Heart right ventricle (tissue), 16 donors: ENCODE measurements around the gene NECTIN1. TPM values are rescaled to one million over a fixed set of nuclear protein-coding genes. Genes with fewer than 3 reads are reported as not detected.

ENCODE experiments used
- ATAC-seq, 8 donors: fragments of 200-7000 bp; cut with Tn5 transposase; one replicate each; pipeline ENCODE4 v1.9.1; 2020; ENCODE audit warnings: mild to moderate bottlenecking in 8 of 8, moderate library complexity in 8 of 8, moderate number of reproducible peaks in 1 of 8
- DNase-seq, 2 donors: peaks; one replicate each; pipeline ENCODE4 v3.0.0-alpha.2; 2020
- H3K27ac ChIP-seq, 10 donors: fragments of 200-600 bp; sonication (generic) in 2 of 10; one replicate each; pipeline versions ENCODE4 v1.5.0 to v1.8.0; 2020 to 2022; ENCODE audit warnings: mild to moderate bottlenecking in 3 of 10
- H3K27me3 ChIP-seq, 7 donors: fragments of 200-600 bp; one replicate each; pipeline ENCODE4 v1.8.0; 2021 to 2022; ENCODE audit warnings: mild to moderate bottlenecking in 2 of 7
- H3K36me3 ChIP-seq, 9 donors: fragments of 200-600 bp; sonication (generic) in 1 of 9; one replicate each; pipeline versions ENCODE4 v1.5.0 to v1.8.0; 2020 to 2022; ENCODE audit warnings: mild to moderate bottlenecking in 2 of 9
- H3K4me1 ChIP-seq, 9 donors: fragments of 200-600 bp; sonication (generic) in 1 of 9; one replicate each; pipeline versions ENCODE4 v1.5.0 to v1.8.0; 2020 to 2022; ENCODE audit warnings: mild to moderate bottlenecking in 4 of 9
- H3K4me3 ChIP-seq, 10 donors: fragments of 200-600 bp; sonication (generic) in 2 of 10; one replicate each; pipeline versions ENCODE4 v1.5.0 to v1.8.0; 2020 to 2022; ENCODE audit warnings: mild to moderate bottlenecking in 7 of 10, moderate library complexity in 2 of 10
- H3K9me3 ChIP-seq, 11 donors: fragments of 200-600 bp in 10 of 11; sonication (generic) in 2 of 11; one replicate each; pipeline versions ENCODE4 v1.5.0 to v1.8.0; 2013 to 2022; ENCODE audit warnings: mild to moderate bottlenecking in 2 of 11, control low read depth in 1 of 11, moderate library complexity in 1 of 11
- CTCF ChIP-seq, 9 donors: fragments of 200-600 bp; sonication (generic) in 2 of 9; IDR thresholded peaks; one replicate each; pipeline versions ENCODE4 v1.5.0 to v1.8.0; 2021 to 2022; ENCODE audit warnings: antibody characterized with exemption in 9 of 9, mild to moderate bottlenecking in 5 of 9, moderate library complexity in 1 of 9
- WGBS, 2 donors: extraction: QIAGEN DNeasy Blood & Tissue Kit; methylation state at CpG; one replicate each; pipeline ENCODE4 v1.1.7; 2013; ENCODE audit warnings: inconsistent platforms in 1 of 2; 5-methylcytosine and 5-hydroxymethylcytosine counted together
- intact Hi-C, 10 donors: fragments of 100-400 bp; cut with DNase I; formaldehyde crosslinking; loops; one replicate each; pipeline versions ENCODE4 v1.11.1 to v1.14.2; 2022
- polyA plus RNA-seq, 2 donors: library from polyadenylated mRNA; stranded (reverse); fragments of 200-250 nt; gene quantifications; one replicate each; pipeline ENCODE4 v1.2.3, GENCODE V29; 2013
- total RNA-seq, 10 donors: library from RNA; stranded (reverse); fragmentation: NEBNext Ultra II Directional in 3 of 10; extraction: Animal tissue kit (Norgen Biotek cat#: 25700) in 3 of 10; gene quantifications; one replicate each; pipeline versions ENCODE4 v1.2.1 to v1.2.4, GENCODE V29; 2021 to 2023
- donor health status: Arrhythmogenic right ventricular cardiomyopathy.
- donor health status: ischemic (EF 13 %, LVEDD 7.1; RV severe dilation, severe dysfunction).
- donor health status: healthy with polysubstance abuse.
- donor health status: DM: no; HTN: yes; CAD: no.
- donor health status: DM: no; HTN: no; CAD: no.
- donor health status: ischemic (EF 25% LVEDD 6.9; RV normal size, moderate dysfunction).
- donor health status: ischemic (EF 25% LVEDD 5.7; RV mildly dilated, moderate dysfunction).
- donor health status: healthy.
- donor health status: DM: yes; HTN: yes; CAD: no.
- donor health status: Ischemic cardiomyopathy.
- donor health status: ischemic (EF 35%, LVEDD 5.7; RV mildly dilated, moderate dysfunction).
- donor health status: nonischemic (EF 11% LVEDD 7.7; RV severe dilation, severe dysfunction).
- donor health status: DM: yes; HTN: yes; CAD: no.
- donor health status: PGD.
- donor health status: ischemic (EF 29% LVEDD 5.4; RV normal size, mild dysfunction).
- donor health status: nonischemic (EF 23%, LVEDD 6.1; RV moderate dilation, normal function).

Gene NECTIN1
- total and polyA plus RNA-seq, 12 donors = 4.0 to 22.8 (median 10.4) TPM

GRCh38 chr11:119722281-119722794 lies 6.7 kb downstream of the NECTIN1 start:
- no peak for DNase-seq
- no peak for TF ChIP-seq CTCF (IDR thresholded peaks at IDR 0.05)
- no peak for ATAC-seq
- Histone ChIP-seq H3K4me1 (peaks cover 0 to 30% (median 17%) of the 10 kb centered on the region in 9 donors), H3K4me3 (no peak overlapping the region), H3K36me3 (no peaks in the 10 kb centered on the region), H3K27ac (no peak overlapping the region), H3K9me3 (no peaks in the 10 kb centered on the region), H3K27me3 (peaks cover 0 to 6% (median 0%) of the 10 kb centered on the region in 7 donors)
- WGBS, 2 donors = 91% methylated on average over 10 of the region's 10 CpGs
- intact Hi-C loops = loop anchor here in 7 of 10 donors (5.0 to 10.0 kb wide), 6 partner anchors 40 to 382 kb away; no protein-coding TSS in a partner anchor

DNA sequence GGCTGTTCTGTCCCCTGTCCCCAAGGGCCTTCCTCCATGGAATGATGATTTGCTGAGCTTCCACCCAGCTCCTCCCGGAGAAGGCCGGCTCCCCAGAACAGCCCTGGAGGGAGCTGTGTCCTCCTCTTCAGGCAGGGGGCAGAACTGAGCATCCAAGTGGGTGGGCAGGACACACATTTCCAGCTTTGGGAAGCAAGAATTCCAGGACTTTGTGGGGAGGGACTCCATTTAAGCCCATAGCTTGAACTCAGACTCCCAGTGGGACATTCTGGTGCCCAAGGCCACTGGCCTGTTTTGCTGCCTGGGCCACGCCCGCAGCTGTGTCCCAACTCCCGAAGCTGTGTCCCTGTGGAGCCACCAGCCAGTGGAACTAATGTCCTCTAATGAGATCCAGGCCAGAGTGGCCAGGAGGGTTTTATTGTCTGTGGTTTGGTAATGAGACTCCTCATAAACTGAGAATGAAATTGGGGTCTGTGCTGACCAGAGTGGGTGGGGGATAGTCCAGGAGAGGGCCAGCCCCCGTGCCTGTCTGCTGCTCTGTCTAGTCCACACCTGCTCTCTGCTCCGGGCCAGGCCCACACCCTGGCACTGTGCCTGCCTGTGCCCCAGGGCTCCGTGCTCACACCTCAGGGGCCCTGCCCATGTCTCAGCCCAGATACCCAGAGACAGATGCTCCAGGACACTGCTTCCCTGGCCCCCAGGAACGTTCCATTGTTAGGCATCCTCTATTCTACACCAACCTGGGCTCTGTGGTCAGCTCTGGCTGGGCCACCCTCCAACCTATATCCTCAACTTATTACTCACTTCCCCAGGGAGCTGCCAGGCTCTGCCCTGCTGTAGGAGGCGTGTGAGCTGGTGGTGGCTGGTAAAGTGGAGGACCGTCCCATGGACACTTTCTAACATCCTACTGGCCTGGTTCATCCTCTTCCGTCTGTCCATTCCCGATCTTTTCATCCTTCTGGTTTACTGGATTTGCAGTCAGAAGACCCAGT lies 7.6 kb downstream of the NECTIN1 start:
- H3K27me3 ChIP-seq = no peaks in the 10 kb centered on the region
- TF ChIP-seq CTCF (IDR thresholded peaks at IDR 0.05) = peak; percentile 16 to 66 (median 54)
- ATAC-seq = peak; percentile 62 to 89 (median 72)
- intact Hi-C loops = loop anchor here in 7 of 10 donors (5.0 to 10.0 kb wide), 6 partner anchors 39 to 383 kb away; no protein-coding TSS in a partner anchor
- DNase-seq = peak; percentile 56 to 64
- no peak overlapping the region for H3K4me3 ChIP-seq
- no peak overlapping the region for H3K27ac ChIP-seq
- H3K36me3 ChIP-seq = no peaks in the 10 kb centered on the region
- WGBS, 2 donors = 72 to 73% methylated on average over 13 of the region's 13 CpGs
- H3K4me1 ChIP-seq = peaks cover 0 to 21% (median 8%) of the 10 kb centered on the region in 9 donors
- H3K9me3 ChIP-seq = no peaks in the 10 kb centered on the region

DNA sequence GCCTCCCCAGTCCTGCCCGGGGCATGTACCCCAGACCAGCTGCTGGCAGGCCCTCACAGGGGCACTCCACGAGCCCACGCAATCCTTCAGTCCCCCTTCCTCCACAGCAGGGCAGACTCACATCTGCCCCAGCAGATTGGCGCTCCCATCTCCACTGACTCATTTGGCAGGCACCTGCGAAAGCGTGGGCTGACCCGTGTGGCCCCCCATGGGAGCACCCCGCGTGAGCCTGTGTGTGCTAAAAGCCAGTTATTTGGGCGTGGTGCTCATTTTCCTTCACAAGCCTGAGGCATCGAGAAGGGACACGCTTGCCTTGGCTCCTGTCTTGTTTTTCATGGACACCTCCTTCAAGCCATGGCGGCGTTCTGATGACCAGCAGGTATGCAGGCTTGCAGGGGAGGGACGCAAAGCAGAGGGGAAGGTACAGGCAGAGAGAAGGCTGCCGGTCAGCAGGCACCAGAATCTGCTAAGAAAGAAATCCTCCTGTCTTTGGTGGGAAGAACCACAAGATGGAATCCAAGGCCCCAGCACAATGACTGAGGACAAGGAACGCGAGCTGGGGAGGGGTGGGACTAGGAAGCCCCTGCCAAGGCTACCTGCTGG lies 8.6 kb downstream of the NECTIN1 start:
- DNase-seq = no peak
- peak overlapping the region in 1 of 10 donors; percentile 9 for H3K27ac ChIP-seq

More for the DNA sequence above, 8.6 kb downstream of the NECTIN1 start:
- intact Hi-C loops = loop anchor here in 7 of 10 donors (5.0 to 10.0 kb wide), 6 partner anchors 38 to 384 kb away; no protein-coding TSS in a partner anchor
- no peaks in the 10 kb centered on the region for H3K36me3 ChIP-seq
- H3K9me3 ChIP-seq = no peaks in the 10 kb centered on the region
- 89 to 91% methylated on average over 18 of the region's 18 CpGs for WGBS, 2 donors
- H3K27me3 ChIP-seq = no peaks in the 10 kb centered on the region
- TF ChIP-seq CTCF (IDR thresholded peaks at IDR 0.05) = no peak
- ATAC-seq = no peak
- no peak overlapping the region for H3K4me3 ChIP-seq
- H3K4me1 ChIP-seq = peaks cover 0 to 17% (median 7%) of the 10 kb centered on the region in 9 donors
